Hepatocyte (in vitro differentiated cells): Measurements from ENCODE around the gene SNCA. TPM values are rescaled to one million over a fixed set of nuclear protein-coding genes. Genes with fewer than 3 reads are reported as not detected.

Experiments used
- DNase-seq: peaks from one replicate; pipeline ENCODE4 v3.0.0-alpha.2; 2016; ENCODE audit warnings: low spot score
- H2AFZ ChIP-seq: fragments of 200-600 bp; sonication (generic); 2 replicates; pipeline ENCODE4 v1.6.0; 2016; ENCODE audit warnings: antibody characterized with exemption, mild to moderate bottlenecking
- H3K27ac ChIP-seq: fragments of 200-600 bp; sonication (generic); 2 replicates; pipeline ENCODE4 v1.5.1; 2016; ENCODE audit warnings: mild to moderate bottlenecking
- H3K27me3 ChIP-seq: fragments of 200-600 bp; sonication (generic); 2 replicates; pipeline ENCODE4 v1.6.1; 2016
- H3K36me3 ChIP-seq: fragments of 200-600 bp; sonication (generic); replicated peaks from 2 replicates; pipeline ENCODE4 v1.5.1; 2016; ENCODE audit warnings: low read depth; ENCODE audit not compliant: insufficient read depth
- H3K4me1 ChIP-seq: fragments of 200-600 bp; sonication (generic); 2 replicates; pipeline ENCODE4 v1.5.1; 2016; ENCODE audit warnings: mild to moderate bottlenecking, moderate library complexity; ENCODE audit not compliant: insufficient read depth
- H3K4me2 ChIP-seq: fragments of 200-600 bp; sonication (generic); 2 replicates; pipeline ENCODE4 v1.6.0; 2016
- H3K4me3 ChIP-seq: fragments of 200-600 bp; sonication (generic); 2 replicates; pipeline ENCODE4 v1.5.1; 2016; ENCODE audit warnings: mild to moderate bottlenecking
- H3K79me2 ChIP-seq: fragments of 200-600 bp; sonication (generic); 2 replicates; pipeline ENCODE4 v1.6.0; 2017; ENCODE audit warnings: mild to moderate bottlenecking
- H3K9me2 ChIP-seq: fragments of 200-600 bp; sonication (generic); replicated peaks from 2 replicates; pipeline ENCODE4 v1.6.0; 2017; ENCODE audit warnings: mild to moderate bottlenecking; ENCODE audit not compliant: insufficient read depth
- H3K9me3 ChIP-seq: fragments of 200-600 bp; sonication (generic); 2 replicates; pipeline ENCODE4 v1.5.1; 2016; ENCODE audit warnings: low read depth, mild to moderate bottlenecking
- H4K20me1 ChIP-seq: fragments of 200-600 bp; sonication (generic); 2 replicates; pipeline ENCODE4 v1.6.0; 2016; ENCODE audit warnings: mild to moderate bottlenecking; ENCODE audit not compliant: insufficient read depth, poor library complexity, severe bottlenecking
- CTCF ChIP-seq: fragments of 200-600 bp; sonication (generic); IDR thresholded peaks from 2 replicates; pipeline ENCODE4 v1.5.1; 2016; ENCODE audit warnings: antibody characterized with exemption, mild to moderate bottlenecking; ENCODE audit not compliant: poor library complexity
- EZH2 ChIP-seq: fragments of 200-600 bp; sonication (generic); IDR thresholded peaks from 2 replicates; pipeline ENCODE4 v1.6.1; 2016; ENCODE audit warnings: antibody characterized with exemption, mild to moderate bottlenecking, borderline replicate concordance
- EZH2phosphoT487 ChIP-seq: fragments of 200-600 bp; sonication (generic); IDR thresholded peaks from one replicate; pipeline ENCODE4 v1.6.1; 2018; ENCODE audit warnings: antibody characterized with exemption, mild to moderate bottlenecking, low read depth, moderate library complexity; ENCODE audit not compliant: unreplicated experiment, severe bottlenecking
- WGBS: methylation state at CpG from one replicate; pipeline ENCODE4 v1.1.6; 2016; ENCODE audit warnings: low lambda C conversion rate; ENCODE audit errors: missing lambda C conversion rate; 5-methylcytosine and 5-hydroxymethylcytosine counted together
- polyA plus RNA-seq: library from polyadenylated mRNA; unstranded; fragments of >200 nt; fragmentation: Nextera tagmentation; extraction: Ambion mirVana; gene quantifications from 2 replicates; pipeline ENCODE4 v1.2.1, GENCODE V29; 2016
- total RNA-seq: library from RNA; depleted of rRNA; stranded (reverse); fragments of >200 nt; gene quantifications from 2 replicates; pipeline ENCODE4 v1.2.3, GENCODE V29; 2014

Gene SNCA
- total and polyA plus RNA-seq, 2 experiments from 2014 or later = 8.9 to 14.0 TPM

GRCh38 chr4:89741768-89742167 is 95.2 kb downstream of the SNCA start:
- WGBS = 98% methylated on average over 3 of the region's 3 CpGs
- no peak for DNase-seq
- Histone ChIP-seq H3K27ac (no peak overlapping the region), H3K4me1 (no peaks in the 10 kb centered on the region), H3K9me3 (no peaks in the 10 kb centered on the region), H3K27me3 (no peaks in the 10 kb centered on the region), H3K4me2 (no peak overlapping the region), H3K36me3 (no peaks in the 10 kb centered on the region), H3K9me2 (no peaks in the 10 kb centered on the region), H3K79me2 (no peaks in the 10 kb centered on the region), H4K20me1 (no peaks in the 10 kb centered on the region), H3K4me3 (no peak overlapping the region), H2AFZ (no peak overlapping the region)
- no peak for TF ChIP-seq EZH2phosphoT487
- no peak for TF ChIP-seq CTCF
- no peak for TF ChIP-seq EZH2

GRCh38 chr4:89739311-89739988 is 97.5 kb downstream of the SNCA start:
- no peak overlapping the region for H3K27ac ChIP-seq
- H3K9me2 ChIP-seq = no peaks in the 10 kb centered on the region
- no peaks in the 10 kb centered on the region for H3K27me3 ChIP-seq
- H3K4me1 ChIP-seq = no peaks in the 10 kb centered on the region
- no peaks in the 10 kb centered on the region for H3K9me3 ChIP-seq
- no peaks in the 10 kb centered on the region for H3K36me3 ChIP-seq
- DNase-seq = no peak
- no peaks in the 10 kb centered on the region for H4K20me1 ChIP-seq
- no peaks in the 10 kb centered on the region for H3K79me2 ChIP-seq
- no peak overlapping the region for H3K4me2 ChIP-seq
- H2AFZ ChIP-seq = no peak overlapping the region
- TF ChIP-seq CTCF (no peak), EZH2 (no peak), EZH2phosphoT487 (no peak)
- 88% methylated on average over 4 of the region's 4 CpGs for WGBS
- no peak overlapping the region for H3K4me3 ChIP-seq

- H3K27ac ChIP-seq = no peak overlapping the region
- peak; percentile 12 for DNase-seq
- no peaks in the 10 kb centered on the region for H3K27me3 ChIP-seq
- no peaks in the 10 kb centered on the region for H3K79me2 ChIP-seq
- no peaks in the 10 kb centered on the region for H3K36me3 ChIP-seq
- H3K4me2 ChIP-seq = no peak overlapping the region
- H3K4me3 ChIP-seq = no peak overlapping the region
- 80% methylated on average over 2 of the region's 2 CpGs for WGBS
- TF ChIP-seq CTCF (no peak), EZH2phosphoT487 (no peak), EZH2 (no peak)
- no peaks in the 10 kb centered on the region for H4K20me1 ChIP-seq
- H3K9me2 ChIP-seq = no peaks in the 10 kb centered on the region
- H2AFZ ChIP-seq = no peak overlapping the region
- no peaks in the 10 kb centered on the region for H3K9me3 ChIP-seq
- H3K4me1 ChIP-seq = no peaks in the 10 kb centered on the region
Measured at GRCh38 chr4:89737888-89738287, 99.1 kb downstream of the SNCA start.
